Progenitor cell of endocrine pancreas (in vitro differentiated cells): ENCODE data around the gene CYP3A4. TPM values are rescaled to one million over a fixed set of nuclear protein-coding genes. Genes with fewer than 3 reads are reported as not detected.
"Not testable (repeated sequence)": the region's sequence is repeated elsewhere in the genome, so short reads cannot be mapped to it uniquely, and the experiment has no call there.

ENCODE experiments used
- DNase-seq: peaks from one replicate; pipeline ENCODE4 v3.0.0; 2021; ENCODE audit warnings: low spot score; ENCODE audit not compliant: unreplicated experiment
- H3K27ac Mint-ChIP-seq: 2 replicates; pipeline ENCODE4 v1.8.0; 2021; ENCODE audit warnings: mild to moderate bottlenecking, moderate library complexity, mixed read lengths
- H3K27me3 Mint-ChIP-seq: 2 replicates; pipeline ENCODE4 v1.8.0; 2021; ENCODE audit warnings: mixed read lengths
- H3K36me3 Mint-ChIP-seq: 2 replicates; pipeline ENCODE4 v1.8.0; 2022; ENCODE audit warnings: mixed read lengths; ENCODE audit not compliant: insufficient read depth
- H3K4me1 Mint-ChIP-seq: 2 replicates; pipeline ENCODE4 v1.8.0; 2021; ENCODE audit warnings: low read depth, mixed read lengths
- H3K4me3 Mint-ChIP-seq: 2 replicates; pipeline ENCODE4 v1.8.0; 2021; ENCODE audit warnings: low read depth, mild to moderate bottlenecking, moderate library complexity, mixed read lengths
- H3K9me3 Mint-ChIP-seq: 2 replicates; pipeline ENCODE4 v1.8.0; 2021; ENCODE audit warnings: low read depth, mixed read lengths
- CTCF ChIP-seq: fragments of 200-600 bp; sonication (generic); IDR thresholded peaks from one replicate; pipeline ENCODE4 v1.5.0; 2021; ENCODE audit warnings: antibody characterized with exemption, mild to moderate bottlenecking; ENCODE audit not compliant: unreplicated experiment
- total RNA-seq: library from RNA; stranded (reverse); gene quantifications from 2 replicates; pipeline ENCODE4 v1.2.1, GENCODE V29; 2021

CYP3A4 gene
- total RNA-seq, 1 donor from 2014 or later, result not detected

GRCh38 chr7:99731638-99732374 is 52.2 kb downstream of the CYP3A4 start:
- no peak for TF ChIP-seq CTCF
- DNase-seq, result no peak
- H3K27me3 Mint-ChIP-seq, result no peaks in the 10 kb centered on the region

GRCh38 chr7:99730992-99731391 is 53.0 kb downstream of the CYP3A4 start:
- Mint-ChIP-seq H3K36me3 (no peaks in the 10 kb centered on the region), H3K27ac (no peak overlapping the region), H3K9me3 (no peaks in the 10 kb centered on the region), H3K27me3 (no peaks in the 10 kb centered on the region), H3K4me3 (no peak overlapping the region), H3K4me1 (peaks cover 6% of the 10 kb centered on the region)
- DNase-seq, result no peak
- TF ChIP-seq CTCF, result no peak

More at GRCh38 chr7:99731638-99732374, 52.2 kb downstream of the CYP3A4 start:
- Mint-ChIP-seq H3K27ac (no peak overlapping the region), H3K4me3 (no peak overlapping the region), H3K36me3 (no peaks in the 10 kb centered on the region), H3K4me1 (peaks cover 6% of the 10 kb centered on the region), H3K9me3 (no peaks in the 10 kb centered on the region)

- peaks cover 6% of the 10 kb centered on the region for H3K4me1 Mint-ChIP-seq
- no peak overlapping the region for H3K27ac Mint-ChIP-seq
- no peaks in the 10 kb centered on the region for H3K36me3 Mint-ChIP-seq
- no peaks in the 10 kb centered on the region for H3K9me3 Mint-ChIP-seq
- no peak for TF ChIP-seq CTCF
- DNase-seq, result no peak
- H3K27me3 Mint-ChIP-seq, result no peaks in the 10 kb centered on the region
- H3K4me3 Mint-ChIP-seq, result no peak overlapping the region
Observed at GRCh38 chr7:99730238-99730810, 53.7 kb downstream of the CYP3A4 start.

- no peaks in the 10 kb centered on the region for H3K36me3 Mint-ChIP-seq
- no peak for TF ChIP-seq CTCF
- H3K9me3 Mint-ChIP-seq, result no peaks in the 10 kb centered on the region
- H3K27me3 Mint-ChIP-seq, result no peaks in the 10 kb centered on the region
- DNase-seq, result no peak
- H3K27ac Mint-ChIP-seq, result no peak overlapping the region
- peaks cover 6% of the 10 kb centered on the region for H3K4me1 Mint-ChIP-seq
- no peak overlapping the region for H3K4me3 Mint-ChIP-seq
Observed at GRCh38 chr7:99729486-99730237, 54.3 kb downstream of the CYP3A4 start.

GRCh38 chr7:99728615-99729014 is 55.4 kb downstream of the CYP3A4 start:
- Mint-ChIP-seq H3K36me3 (no peaks in the 10 kb centered on the region), H3K27me3 (peaks cover 4% of the 10 kb centered on the region), H3K4me3 (no peak overlapping the region), H3K9me3 (no peaks in the 10 kb centered on the region), H3K27ac (no peak overlapping the region), H3K4me1 (peaks cover 6% of the 10 kb centered on the region)
- no peak for TF ChIP-seq CTCF
- DNase-seq, result no peak

- DNase-seq, H3K4me3 Mint-ChIP-seq, H3K27me3 Mint-ChIP-seq, H3K4me1 Mint-ChIP-seq, H3K27ac Mint-ChIP-seq, H3K9me3 Mint-ChIP-seq, H3K36me3 Mint-ChIP-seq: not testable (repeated sequence)
Observed at GRCh38 chr7:99723201-99723600, 60.8 kb downstream of the CYP3A4 start.
